ES-I3 (cell line): ENCODE results near the gene APLP2.

ENCODE experiments used
- H3K36me3 ChIP-seq: 2 replicates; pipeline ENCODE4 v1.6.1; 2013; ENCODE audit warnings: mild to moderate bottlenecking, low read length, control low read depth, moderate library complexity; ENCODE audit not compliant: insufficient read depth
- H3K4me1 ChIP-seq: 2 replicates; pipeline ENCODE4 v1.6.1; 2013; ENCODE audit warnings: mild to moderate bottlenecking, control low read depth, low read length; ENCODE audit not compliant: insufficient read depth
- H3K9ac ChIP-seq: 2 replicates; pipeline ENCODE4 v1.6.1; 2013; ENCODE audit warnings: low read depth, mild to moderate bottlenecking, low read length, moderate library complexity
- H3K9me3 ChIP-seq: 2 replicates; pipeline ENCODE4 v1.6.1; 2013; ENCODE audit warnings: mild to moderate bottlenecking, low read length, moderate library complexity; ENCODE audit not compliant: control insufficient read depth, insufficient read depth

APLP2 gene

GRCh38 chr11:130145311-130145812 is 75.7 kb downstream of the APLP2 start:
- Histone ChIP-seq H3K36me3 (peaks cover 22% of the 10 kb centered on the region), H3K4me1 (peaks cover 12% of the 10 kb centered on the region), H3K9ac (no peak overlapping the region)

GRCh38 chr11:130145975-130146776 is 76.5 kb downstream of the APLP2 start:
- Histone ChIP-seq H3K36me3 (peaks cover 21% of the 10 kb centered on the region), H3K9ac (peak overlapping the region; percentile 7; the same call in 1 of the 2 replicates), H3K4me1 (peaks cover 12% of the 10 kb centered on the region)

More at GRCh38 chr11:130145311-130145812, 75.7 kb downstream of the APLP2 start:
- H3K9me3 ChIP-seq, result no peaks in the 10 kb centered on the region

GRCh38 chr11:130146796-130147195 is 77.1 kb downstream of the APLP2 start:
- H3K4me1 ChIP-seq, result peaks cover 12% of the 10 kb centered on the region
- no peak overlapping the region for H3K9ac ChIP-seq
- no peaks in the 10 kb centered on the region for H3K9me3 ChIP-seq
- peaks cover 15% of the 10 kb centered on the region for H3K36me3 ChIP-seq

More at GRCh38 chr11:130145975-130146776, 76.5 kb downstream of the APLP2 start:
- H3K9me3 ChIP-seq, result no peaks in the 10 kb centered on the region

- H3K9me3 ChIP-seq, result no peaks in the 10 kb centered on the region
- H3K9ac ChIP-seq, result no peak overlapping the region
- peaks cover 12% of the 10 kb centered on the region for H3K4me1 ChIP-seq
- H3K36me3 ChIP-seq, result peaks cover 9% of the 10 kb centered on the region
Observed at GRCh38 chr11:130148796-130149326, 79.2 kb downstream of the APLP2 start.

GRCh38 chr11:130150790-130151189 is 81.1 kb downstream of the APLP2 start:
- Histone ChIP-seq H3K9ac (no peak overlapping the region), H3K36me3 (no peaks in the 10 kb centered on the region; the same call in 1 of the 2 replicates), H3K9me3 (no peaks in the 10 kb centered on the region), H3K4me1 (peaks cover 4% of the 10 kb centered on the region; the same call in 1 of the 2 replicates)

GRCh38 chr11:130151196-130151595 is 81.5 kb downstream of the APLP2 start:
- Histone ChIP-seq H3K9ac (no peak overlapping the region), H3K9me3 (no peaks in the 10 kb centered on the region), H3K4me1 (peaks cover 4% of the 10 kb centered on the region), H3K36me3 (no peaks in the 10 kb centered on the region; the same call in 1 of the 2 replicates)

- H3K4me1 ChIP-seq, result peaks cover 7% of the 10 kb centered on the region
- no peak overlapping the region for H3K9ac ChIP-seq
Observed at GRCh38 chr11:130156108-130157022, 86.7 kb downstream of the APLP2 start.

GRCh38 chr11:130157101-130157500 is 87.4 kb downstream of the APLP2 start:
- H3K9ac ChIP-seq, result no peak overlapping the region
- H3K4me1 ChIP-seq, result peaks cover 14% of the 10 kb centered on the region
- H3K9me3 ChIP-seq, result no peaks in the 10 kb centered on the region
- no peaks in the 10 kb centered on the region for H3K36me3 ChIP-seq

More at GRCh38 chr11:130156108-130157022, 86.7 kb downstream of the APLP2 start:
- no peaks in the 10 kb centered on the region for H3K9me3 ChIP-seq
- H3K36me3 ChIP-seq, result no peaks in the 10 kb centered on the region

- H3K4me1 ChIP-seq, result peaks cover 15% of the 10 kb centered on the region
- H3K9me3 ChIP-seq, result no peaks in the 10 kb centered on the region
Observed at GRCh38 chr11:130157840-130158239, 88.1 kb downstream of the APLP2 start.

GRCh38 chr11:130159139-130159538 is 89.4 kb downstream of the APLP2 start:
- H3K36me3 ChIP-seq, result no peaks in the 10 kb centered on the region
- peaks cover 15% of the 10 kb centered on the region for H3K4me1 ChIP-seq
- H3K9ac ChIP-seq, result peak overlapping the region; percentile 46; the same call in 1 of the 2 replicates
- H3K9me3 ChIP-seq, result no peaks in the 10 kb centered on the region

More at GRCh38 chr11:130157840-130158239, 88.1 kb downstream of the APLP2 start:
- H3K9ac ChIP-seq, result no peak overlapping the region
- no peaks in the 10 kb centered on the region for H3K36me3 ChIP-seq

- Histone ChIP-seq H3K9ac (peak within 1 kb of the TSS; percentile 46), H3K36me3 (no peaks in the 10 kb centered on the region), H3K4me1 (peaks cover 15% of the 10 kb centered on the region), H3K9me3 (no peaks in the 10 kb centered on the region)
Observed at GRCh38 chr11:130159657-130160497, 90.2 kb downstream of the APLP2 start, which contains the start of gene ST14. ST14 (plus strand) TSS chr11:130159782; CDS start chr11:130159980, 198 bp downstream.

- H3K4me1 ChIP-seq, result peaks cover 15% of the 10 kb centered on the region
- H3K36me3 ChIP-seq, result no peaks in the 10 kb centered on the region
- peak overlapping the region; percentile 46 for H3K9ac ChIP-seq
- H3K9me3 ChIP-seq, result no peaks in the 10 kb centered on the region
Observed at GRCh38 chr11:130160498-130161155, 90.9 kb downstream of the APLP2 start.
